ENCODE results near the gene CNST. TPM values are rescaled to one million over a fixed set of nuclear protein-coding genes. Genes with fewer than 3 reads are reported as not detected.

CNST gene
- total RNA-seq, 1 donor from 2014 or later = 8.3 TPM

DNA sequence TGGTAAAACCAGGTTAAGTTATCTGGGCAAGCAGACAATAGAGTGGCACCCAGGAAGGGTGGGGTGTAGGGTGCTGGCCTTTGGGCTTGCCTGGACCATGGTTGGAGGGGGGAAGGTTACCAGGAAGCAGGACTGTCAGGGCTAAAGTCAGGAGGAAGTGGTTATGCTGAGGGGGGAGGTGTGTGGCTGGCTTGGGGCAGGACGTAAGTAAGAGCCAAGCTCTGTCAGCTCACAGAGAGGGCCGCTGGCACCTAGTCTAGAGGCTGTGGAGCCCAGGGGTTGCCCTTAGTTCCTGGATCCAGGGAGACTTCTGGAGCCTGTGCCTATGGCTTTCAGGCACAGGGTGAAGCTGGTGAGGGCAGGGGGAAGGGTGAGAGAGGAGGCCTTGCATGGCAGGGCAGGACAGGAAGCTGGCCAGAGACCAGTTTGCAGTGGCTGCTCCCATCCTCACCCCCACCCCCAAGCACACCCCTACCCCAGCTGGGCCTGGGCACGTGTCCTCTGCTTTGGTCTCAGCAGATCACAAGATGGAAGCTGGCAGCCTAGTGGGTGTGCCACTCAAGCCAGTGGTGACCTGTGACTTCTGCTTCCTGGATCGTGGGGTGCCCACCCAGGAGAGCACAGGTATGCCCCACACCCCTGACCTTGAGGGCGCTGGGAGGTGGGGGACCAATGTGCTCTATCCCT, 38.7 kb upstream of the CNST start:
- TF ChIP-seq, protein P1, sequence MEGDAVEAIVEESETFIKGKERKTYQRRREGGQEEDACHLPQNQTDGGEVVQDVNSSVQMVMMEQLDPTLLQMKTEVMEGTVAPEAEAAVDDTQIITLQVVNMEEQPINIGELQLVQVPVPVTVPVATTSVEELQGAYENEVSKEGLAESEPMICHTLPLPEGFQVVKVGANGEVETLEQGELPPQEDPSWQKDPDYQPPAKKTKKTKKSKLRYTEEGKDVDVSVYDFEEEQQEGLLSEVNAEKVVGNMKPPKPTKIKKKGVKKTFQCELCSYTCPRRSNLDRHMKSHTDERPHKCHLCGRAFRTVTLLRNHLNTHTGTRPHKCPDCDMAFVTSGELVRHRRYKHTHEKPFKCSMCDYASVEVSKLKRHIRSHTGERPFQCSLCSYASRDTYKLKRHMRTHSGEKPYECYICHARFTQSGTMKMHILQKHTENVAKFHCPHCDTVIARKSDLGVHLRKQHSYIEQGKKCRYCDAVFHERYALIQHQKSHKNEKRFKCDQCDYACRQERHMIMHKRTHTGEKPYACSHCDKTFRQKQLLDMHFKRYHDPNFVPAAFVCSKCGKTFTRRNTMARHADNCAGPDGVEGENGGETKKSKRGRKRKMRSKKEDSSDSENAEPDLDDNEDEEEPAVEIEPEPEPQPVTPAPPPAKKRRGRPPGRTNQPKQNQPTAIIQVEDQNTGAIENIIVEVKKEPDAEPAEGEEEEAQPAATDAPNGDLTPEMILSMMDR (conservative IDR thresholded peaks at IDR 0.05; ENCODE audit: low read depth, low read length) = no peak
- no peak for DNase-seq (ENCODE audit: low read depth)

DNA sequence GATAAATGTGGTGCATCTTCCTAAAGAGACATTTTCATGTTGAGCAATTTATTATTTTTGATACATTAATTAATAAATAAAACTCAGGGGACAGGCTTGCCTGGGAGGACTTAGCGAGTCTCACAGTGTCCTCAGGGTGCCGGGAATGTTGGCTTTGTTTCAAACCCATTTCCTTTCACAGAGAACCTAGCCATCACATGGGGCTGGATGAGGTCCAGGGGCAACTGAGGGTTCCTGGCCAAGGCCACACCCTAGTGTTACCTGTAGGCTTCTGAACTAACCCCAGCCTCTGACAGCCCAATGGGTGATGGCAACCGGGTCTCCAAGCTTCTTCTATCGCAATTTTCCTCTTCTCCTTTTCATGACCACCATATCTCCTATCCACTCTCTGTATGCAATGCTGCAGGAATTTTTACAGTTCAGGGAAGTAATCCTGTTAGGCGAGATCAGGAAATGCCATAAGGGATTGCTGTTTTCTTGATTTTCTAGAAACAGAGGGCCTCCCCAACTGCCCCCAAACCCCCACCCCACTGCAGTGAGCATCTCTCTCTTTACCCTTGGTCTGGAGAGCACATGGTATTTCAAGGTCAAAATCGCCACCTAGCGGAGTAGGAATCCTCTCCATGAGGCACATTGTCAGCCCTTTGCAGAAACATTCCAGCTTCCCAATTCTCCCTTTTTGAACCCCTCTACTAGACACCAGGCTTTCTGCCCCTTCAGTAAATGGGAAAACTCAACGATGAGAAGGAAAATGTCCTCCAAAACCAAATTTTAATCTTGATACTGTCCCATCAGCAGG, 37.1 kb upstream of the CNST start:
- no peak overlapping the region for H3K4me3 ChIP-seq (ENCODE audit: low read depth, low read length)
- no peak for DNase-seq (ENCODE audit: low read depth)
- TF ChIP-seq, protein P1 (conservative IDR thresholded peaks at IDR 0.05; ENCODE audit: low read depth, low read length) = no peak

More for the DNA sequence above, 38.7 kb upstream of the CNST start:
- no peak overlapping the region for H3K4me3 ChIP-seq (ENCODE audit: low read depth, low read length)

DNA sequence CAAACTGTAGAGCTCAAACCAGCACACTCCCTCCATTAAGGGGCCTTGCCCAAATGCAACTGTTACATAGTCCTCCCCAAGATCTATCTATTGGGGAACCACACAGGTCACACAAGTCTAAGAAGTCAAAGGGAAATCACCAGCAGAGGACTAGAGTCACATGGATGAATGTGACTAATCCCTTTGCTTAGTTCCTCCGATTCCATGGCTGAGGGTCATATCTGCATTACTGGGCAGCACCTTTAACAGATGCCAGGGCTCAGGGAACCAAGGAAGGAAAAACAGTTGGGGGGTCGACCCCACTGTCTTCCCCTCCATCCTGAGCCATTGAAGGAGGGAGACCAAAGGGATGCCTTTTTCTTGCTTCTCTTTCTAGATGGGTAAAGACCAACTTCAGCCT, 35.8 kb upstream of the CNST start:
- no peak overlapping the region for H3K4me3 ChIP-seq (ENCODE audit: low read depth, low read length)
- DNase-seq (ENCODE audit: low read depth) = no peak
- TF ChIP-seq, protein P1 (conservative IDR thresholded peaks at IDR 0.05; ENCODE audit: low read depth, low read length) = no peak

DNA sequence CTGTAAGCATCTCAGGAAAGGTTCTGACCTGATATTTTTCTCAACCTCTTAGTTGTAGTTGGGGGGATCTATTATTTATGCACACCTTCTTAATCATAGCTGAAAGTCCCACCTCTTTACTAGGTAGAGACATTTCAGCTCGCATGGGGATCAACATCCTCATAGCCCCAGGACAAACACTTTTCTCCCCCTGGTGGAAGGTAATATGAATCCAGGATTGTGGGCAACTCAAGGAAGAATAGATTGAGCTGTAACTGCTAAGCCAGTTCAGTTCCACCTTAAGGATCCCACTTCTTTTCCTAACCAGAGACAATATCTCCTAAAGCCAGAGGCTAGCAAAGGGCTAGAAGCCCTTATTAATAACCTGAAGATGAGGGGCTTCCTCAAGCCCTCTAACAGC, 33.7 kb upstream of the CNST start:
- TF ChIP-seq, protein P1 (conservative IDR thresholded peaks at IDR 0.05; ENCODE audit: low read depth, low read length) = peak; percentile 32
- H3K4me3 ChIP-seq (ENCODE audit: low read depth, low read length) = no peak overlapping the region
- no peak for DNase-seq (ENCODE audit: low read depth)

DNA sequence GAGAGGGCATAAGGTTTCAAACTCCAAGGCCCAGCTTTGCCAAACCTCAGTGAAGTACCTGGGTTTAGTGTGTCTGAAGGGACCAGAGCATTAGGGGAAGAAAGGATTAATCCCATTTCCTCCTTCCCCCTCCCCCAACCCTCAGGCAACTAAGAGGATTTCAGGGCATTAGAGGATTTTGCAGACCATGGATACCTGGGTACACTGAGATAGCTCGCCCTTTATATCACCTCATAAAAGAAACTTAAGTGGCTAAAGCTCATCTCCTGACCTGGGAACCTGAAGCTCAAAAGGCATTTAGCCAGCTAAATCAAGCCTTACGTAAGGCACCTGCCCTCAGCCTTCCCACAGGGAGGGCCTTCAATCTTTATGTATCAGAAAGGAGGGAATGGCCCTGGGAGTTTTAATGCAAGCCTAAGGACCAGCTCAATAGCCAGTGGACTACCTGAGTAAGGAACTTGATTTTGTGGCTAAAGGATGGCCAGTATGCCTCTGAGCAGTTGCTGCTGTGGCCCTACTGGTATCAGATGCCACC, 32.8 kb upstream of the CNST start:
- H3K4me3 ChIP-seq (ENCODE audit: low read depth, low read length) = no peak overlapping the region
- TF ChIP-seq, protein P1 (conservative IDR thresholded peaks at IDR 0.05; ENCODE audit: low read depth, low read length) = no peak
- no peak for DNase-seq (ENCODE audit: low read depth)

DNA sequence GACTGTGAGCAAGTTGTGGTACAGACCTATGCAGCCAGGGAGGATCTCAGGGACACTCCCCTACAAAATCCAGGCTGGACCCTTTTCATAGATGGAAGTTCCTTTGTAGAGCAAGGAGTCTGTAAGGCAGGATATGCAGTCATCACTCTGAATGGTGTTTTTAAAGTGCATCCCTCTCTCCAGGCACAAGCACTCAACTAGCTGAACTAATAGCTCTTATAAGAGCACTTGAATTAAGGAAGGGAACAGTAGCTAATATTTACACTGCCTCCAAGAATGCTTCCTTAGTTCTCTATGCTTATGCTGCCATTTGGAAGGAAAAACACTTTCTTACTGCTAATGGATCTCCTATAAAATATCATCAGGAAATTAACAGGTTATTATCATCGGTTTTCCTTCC, 32.1 kb upstream of the CNST start:
- DNase-seq (ENCODE audit: low read depth) = no peak
- TF ChIP-seq, protein P1 (conservative IDR thresholded peaks at IDR 0.05; ENCODE audit: low read depth, low read length) = no peak
- H3K4me3 ChIP-seq (ENCODE audit: low read depth, low read length) = no peak overlapping the region
